Suprapubic skin (tissue), 4 donors: Measurements from ENCODE around the gene WFIKKN2.

ENCODE experiments used
- CTCF ChIP-seq, 2 donors: fragments of 200-600 bp in 1 of 2; fragments of 450-650 bp in 1 of 2; sonication (generic) in 1 of 2; IDR thresholded peaks; one replicate each; pipeline ENCODE4 v1.5.1; 2016 to 2019; ENCODE audit warnings: antibody characterized with exemption in 2 of 2, mild to moderate bottlenecking in 1 of 2, moderate library complexity in 1 of 2
- EP300 ChIP-seq: sonication (generic); formaldehyde crosslinking; IDR thresholded peaks from one replicate; pipeline ENCODE4 v1.6.1; 2017; ENCODE audit warnings: antibody characterized with exemption
- POLR2A ChIP-seq, 2 donors: fragments of 450-650 bp; IDR thresholded peaks; one replicate each; pipeline ENCODE4 v1.6.1; 2017; ENCODE audit warnings: antibody characterized with exemption in 2 of 2, mild to moderate bottlenecking in 2 of 2, moderate library complexity in 2 of 2
- POLR2AphosphoS5 ChIP-seq, 3 donors: sonication (generic); formaldehyde crosslinking; IDR thresholded peaks; one replicate each; pipeline ENCODE4 v1.6.1; 2017; ENCODE audit warnings: antibody characterized with exemption in 3 of 3

DNA sequence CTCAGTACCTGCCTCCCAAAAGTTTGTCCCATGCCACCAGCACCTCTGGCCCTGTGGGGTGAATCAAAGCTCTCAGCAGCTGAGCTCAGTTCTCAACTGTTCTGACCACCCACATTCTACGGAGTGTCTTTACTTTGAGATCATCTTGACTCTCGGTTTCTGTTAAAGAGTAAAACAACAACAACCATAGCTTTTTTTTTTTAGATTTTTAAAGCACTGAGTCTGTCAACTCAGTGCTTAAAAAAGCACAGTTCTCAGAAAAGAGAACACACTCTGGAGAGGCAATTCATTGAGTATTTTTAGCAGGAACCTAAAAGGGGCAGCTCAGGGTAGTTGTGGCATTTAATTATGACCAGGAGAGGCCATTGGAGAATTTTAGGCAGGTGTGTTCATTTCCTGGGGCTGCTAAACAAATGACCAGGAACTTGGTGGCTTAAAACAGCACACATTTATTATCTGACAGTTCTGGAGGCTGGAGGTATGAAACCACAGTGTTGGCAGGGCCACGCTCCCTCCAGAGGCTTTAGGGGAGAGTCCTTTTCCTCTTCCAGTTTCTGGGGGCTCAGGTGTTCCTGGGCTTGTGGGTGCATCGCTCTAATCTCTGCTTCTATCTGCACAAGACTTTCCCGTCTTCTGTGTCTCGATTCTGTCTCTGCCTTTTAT is 6.7 kb upstream of the WFIKKN2 start:
- TF ChIP-seq CTCF (IDR thresholded peaks at IDR 0.05) (no peak), POLR2AphosphoS5 (IDR thresholded peaks at IDR 0.05) (no peak), POLR2A (IDR thresholded peaks at IDR 0.05) (no peak), EP300 (no peak)
